Panc1 (cell line): ENCODE results near the gene TRAPPC2L. TPM values are rescaled to one million over a fixed set of nuclear protein-coding genes. Genes with fewer than 3 reads are reported as not detected.

Experiments used
- ATAC-seq: fragments of 200-7000 bp; cut with Tn5 transposase; 2 replicates; pipeline ENCODE4 v1.9.1; 2020; ENCODE audit warnings: mild to moderate bottlenecking, moderate library complexity
- BruUV-seq: library from RNA; stranded (reverse); fragments of 400-500 nt; replicated peaks from 2 replicates; lab custom pipeline; 2021; lab: Mats Ljungman, UMichigan
- CTCF ChIA-PET: fragments of 300-600 bp; sonication (Branson Sonifier 250); formaldehyde crosslinking; loops from one replicate; lab custom pipeline; 2022; ENCODE audit warnings: antibody characterized with exemption; lab: Charles Lee
- POLR2A ChIA-PET: fragments of 300-600 bp; sonication (Branson Sonifier 250); formaldehyde crosslinking; loops from one replicate; lab custom pipeline; 2022; ENCODE audit warnings: antibody characterized with exemption; lab: Charles Lee
- DNase-seq: peaks from one replicate; pipeline ENCODE4 v3.0.0-alpha.2; 2010; ENCODE audit warnings: low read depth, low spot score
- H3K27ac ChIP-seq: 2 replicates; pipeline ENCODE4 v1.5.1; 2011; ENCODE audit warnings: mild to moderate bottlenecking, low read length, inconsistent platforms
- H3K27me3 ChIP-seq: fragments of 200-500 bp; sonication (Bioruptor generic); 2 replicates; pipeline ENCODE4 v1.6.0; 2014; ENCODE audit warnings: low read length, inconsistent platforms; ENCODE audit not compliant: control insufficient read depth, insufficient read depth
- H3K36me3 ChIP-seq: fragments of 200-500 bp; sonication (Bioruptor generic); 2 replicates; pipeline ENCODE4 v1.5.1; 2014; ENCODE audit warnings: inconsistent platforms, mild to moderate bottlenecking, low read length, moderate library complexity; ENCODE audit not compliant: control insufficient read depth, insufficient read depth
- H3K4me1 ChIP-seq: 2 replicates; pipeline ENCODE4 v1.5.1; 2011; ENCODE audit warnings: inconsistent platforms, mild to moderate bottlenecking, low read length, moderate library complexity; ENCODE audit not compliant: control insufficient read depth, insufficient read depth
- H3K4me3 ChIP-seq, 2 experiments: 2 replicates each; pipeline ENCODE4 v1.5.1; 2011 to 2012; ENCODE audit warnings: low read depth in 2 of 2, low read length in 2 of 2, mild to moderate bottlenecking in 2 of 2, inconsistent platforms in 1 of 2, moderate library complexity in 1 of 2
- H3K9me3 ChIP-seq: fragments of 200-500 bp; sonication (Bioruptor generic); 2 replicates; pipeline ENCODE4 v1.5.1; 2014; ENCODE audit warnings: low read depth, mild to moderate bottlenecking, inconsistent platforms, low read length, moderate library complexity; ENCODE audit not compliant: control insufficient read depth, insufficient read depth
- CTCF ChIP-seq: fragments of 450-650 bp; IDR thresholded peaks from 2 replicates; pipeline ENCODE4 v1.5.1; 2017; ENCODE audit warnings: mild to moderate bottlenecking
- POLR2AphosphoS5 ChIP-seq: IDR thresholded peaks from 2 replicates; pipeline ENCODE4 v1.6.1; 2012; ENCODE audit warnings: mild to moderate bottlenecking, low read depth, low read length, moderate library complexity
- REST ChIP-seq, 2 experiments: IDR thresholded peaks; 2 replicates each; pipeline ENCODE4 v1.6.1; 2011 to 2012; ENCODE audit warnings: low read depth in 2 of 2, control low read depth in 1 of 2, low read length in 1 of 2, mild to moderate bottlenecking in 1 of 2, moderate library complexity in 1 of 2; ENCODE audit not compliant: insufficient read depth in 1 of 2
- SIN3A ChIP-seq: IDR thresholded peaks from 2 replicates; pipeline ENCODE4 v1.6.1; 2012; ENCODE audit warnings: low read depth, mild to moderate bottlenecking, low read length, moderate library complexity, borderline replicate concordance; ENCODE audit not compliant: insufficient read depth
- TCF7L2 ChIP-seq: IDR thresholded peaks from 2 replicates; pipeline ENCODE4 v1.6.1; 2011; ENCODE audit warnings: mild to moderate bottlenecking, low read depth, low read length, inconsistent platforms
- in situ Hi-C: cut with HindIII; loops from 2 replicates; pipeline ENCODE4 v1.10.0; 2016; ENCODE audit warnings: low sequenced_read_pairs, low pct_unique_long_range_greater_than_20kb
- intact Hi-C: fragments of 100-400 bp; cut with micrococcal nuclease; formaldehyde crosslinking; loops from one replicate; pipeline ENCODE4 v1.10.0; 2022; ENCODE audit not compliant: unreplicated experiment
- total RNA-seq: library from RNA; stranded (reverse); gene quantifications from one replicate; pipeline ENCODE4 v1.2.1, GENCODE V29; 2021; ENCODE audit not compliant: unreplicated experiment

The TRAPPC2L gene
- total RNA-seq, 1 experiment from 2014 or later = 73.8 TPM

GRCh38 chr16:88878356-88878755 is 21.4 kb downstream of the TRAPPC2L start:
- ATAC-seq (no peak), DNase-seq (no peak)
- no peaks in the 10 kb centered on the region for H3K27me3 ChIP-seq
- no TSS peak for BruUV-seq
- in situ Hi-C loops = no loop called here
- no peak overlapping the region for H3K27ac ChIP-seq
- H3K4me3 ChIP-seq = no peak overlapping the region
- H3K4me1 ChIP-seq = no peaks in the 10 kb centered on the region
- no peak for TF ChIP-seq CTCF
- H3K36me3 ChIP-seq = no peaks in the 10 kb centered on the region
- ChIA-PET CTCF (no interaction called here), POLR2A (no interaction called here)
- no peaks in the 10 kb centered on the region for H3K9me3 ChIP-seq
- intact Hi-C loops = no loop called here

GRCh38 chr16:88878967-88879787 is 22.2 kb downstream of the TRAPPC2L start:
- Histone ChIP-seq H3K27me3 (no peaks in the 10 kb centered on the region), H3K27ac (no peak overlapping the region), H3K9me3 (no peaks in the 10 kb centered on the region), H3K36me3 (no peaks in the 10 kb centered on the region), H3K4me1 (no peaks in the 10 kb centered on the region), H3K4me3 (no peak overlapping the region)
- in situ Hi-C loops (no loop called here), intact Hi-C loops (no loop called here)
- BruUV-seq = no TSS peak
- ATAC-seq = no peak
- TF ChIP-seq SIN3A = no peak
- TF ChIP-seq POLR2AphosphoS5 = no peak
- TF ChIP-seq REST (IDR thresholded peaks at IDR 0.05; ENCODE audit: insufficient read depth in 1 of 2, low read depth in 2 of 2, low read length in 1 of 2) = no peak
- TF ChIP-seq CTCF = no peak
- no peak for TF ChIP-seq TCF7L2
- POLR2A ChIA-PET = interaction anchor here (0.6 kb wide), 1 partner anchor 209 kb away, joined by 3 read pairs; no protein-coding TSS in a partner anchor
- CTCF ChIA-PET = no interaction called here
- no peak for DNase-seq
